Measurements from ENCODE around the gene RABEP2. TPM values are rescaled to one million over a fixed set of nuclear protein-coding genes. Genes with fewer than 3 reads are reported as not detected.
A peak's percentile ranks its signal among the peaks of the same experiment; 100 is the strongest.

Gene RABEP2
- total RNA-seq, 2 donors from 2014 or later, result 16.1 to 19.2 TPM

DNA sequence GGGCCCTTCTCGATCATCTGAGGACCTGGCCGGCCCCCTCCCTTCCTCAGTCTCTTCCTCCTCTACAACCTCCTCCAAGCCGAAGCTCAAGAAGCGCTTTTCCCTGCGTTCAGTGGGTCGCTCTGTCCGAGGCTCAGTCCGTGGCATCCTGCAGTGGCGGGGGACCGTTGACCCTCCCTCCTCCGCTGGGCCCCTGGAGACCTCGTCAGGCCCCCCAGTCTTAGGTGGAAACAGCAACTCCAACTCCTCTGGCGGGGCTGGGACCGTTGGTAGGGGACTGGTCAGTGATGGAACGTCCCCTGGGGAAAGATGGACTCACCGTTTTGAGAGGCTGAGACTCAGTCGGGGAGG, 58.6 kb downstream of the RABEP2 start:
- peaks cover 32% of the 10 kb centered on the region for H3K36me3 Mint-ChIP-seq (ENCODE audit: low read depth)
- no peaks in the 10 kb centered on the region for H3K27me3 ChIP-seq (ENCODE audit: control insufficient read depth, insufficient read depth, low read length, poor library complexity, severe bottlenecking)
- 95 to 96% methylated on average over 4 to 17 of the region's 17 CpGs for WGBS, 2 experiments (ENCODE audit: insufficient coverage in 1 of 2, insufficient read length in 1 of 2)
- H3K4me1 ChIP-seq (ENCODE audit: control insufficient read depth, insufficient read depth, low read length), result peaks cover 7% of the 10 kb centered on the region
- H3K4me3 ChIP-seq (ENCODE audit: low read length), result no peak overlapping the region
- H3K27ac Mint-ChIP-seq, result peak overlapping the region; percentile 64
- H3K9ac ChIP-seq (ENCODE audit: extremely low read depth, low read length, poor library complexity, severe bottlenecking), result no peak overlapping the region
- H3K36me3 ChIP-seq (ENCODE audit: control insufficient read depth, insufficient read depth, low read length), result peaks cover 30% of the 10 kb centered on the region
- H3K4me1 Mint-ChIP-seq, result peaks cover 15% of the 10 kb centered on the region
- no peaks in the 10 kb centered on the region for H3K9me3 ChIP-seq (ENCODE audit: control insufficient read depth, low read length)
- H3K27me3 Mint-ChIP-seq (ENCODE audit: insufficient read depth), result no peaks in the 10 kb centered on the region
- TF ChIP-seq, protein P1, sequence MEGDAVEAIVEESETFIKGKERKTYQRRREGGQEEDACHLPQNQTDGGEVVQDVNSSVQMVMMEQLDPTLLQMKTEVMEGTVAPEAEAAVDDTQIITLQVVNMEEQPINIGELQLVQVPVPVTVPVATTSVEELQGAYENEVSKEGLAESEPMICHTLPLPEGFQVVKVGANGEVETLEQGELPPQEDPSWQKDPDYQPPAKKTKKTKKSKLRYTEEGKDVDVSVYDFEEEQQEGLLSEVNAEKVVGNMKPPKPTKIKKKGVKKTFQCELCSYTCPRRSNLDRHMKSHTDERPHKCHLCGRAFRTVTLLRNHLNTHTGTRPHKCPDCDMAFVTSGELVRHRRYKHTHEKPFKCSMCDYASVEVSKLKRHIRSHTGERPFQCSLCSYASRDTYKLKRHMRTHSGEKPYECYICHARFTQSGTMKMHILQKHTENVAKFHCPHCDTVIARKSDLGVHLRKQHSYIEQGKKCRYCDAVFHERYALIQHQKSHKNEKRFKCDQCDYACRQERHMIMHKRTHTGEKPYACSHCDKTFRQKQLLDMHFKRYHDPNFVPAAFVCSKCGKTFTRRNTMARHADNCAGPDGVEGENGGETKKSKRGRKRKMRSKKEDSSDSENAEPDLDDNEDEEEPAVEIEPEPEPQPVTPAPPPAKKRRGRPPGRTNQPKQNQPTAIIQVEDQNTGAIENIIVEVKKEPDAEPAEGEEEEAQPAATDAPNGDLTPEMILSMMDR (conservative IDR thresholded peaks at IDR 0.05), result no peak
- H3K4me3 Mint-ChIP-seq, result no peak overlapping the region
- no peak overlapping the region for H3K27ac ChIP-seq (ENCODE audit: low read depth, low read length)
- H3K9me3 Mint-ChIP-seq, result no peaks in the 10 kb centered on the region
- no peak for DNase-seq

DNA sequence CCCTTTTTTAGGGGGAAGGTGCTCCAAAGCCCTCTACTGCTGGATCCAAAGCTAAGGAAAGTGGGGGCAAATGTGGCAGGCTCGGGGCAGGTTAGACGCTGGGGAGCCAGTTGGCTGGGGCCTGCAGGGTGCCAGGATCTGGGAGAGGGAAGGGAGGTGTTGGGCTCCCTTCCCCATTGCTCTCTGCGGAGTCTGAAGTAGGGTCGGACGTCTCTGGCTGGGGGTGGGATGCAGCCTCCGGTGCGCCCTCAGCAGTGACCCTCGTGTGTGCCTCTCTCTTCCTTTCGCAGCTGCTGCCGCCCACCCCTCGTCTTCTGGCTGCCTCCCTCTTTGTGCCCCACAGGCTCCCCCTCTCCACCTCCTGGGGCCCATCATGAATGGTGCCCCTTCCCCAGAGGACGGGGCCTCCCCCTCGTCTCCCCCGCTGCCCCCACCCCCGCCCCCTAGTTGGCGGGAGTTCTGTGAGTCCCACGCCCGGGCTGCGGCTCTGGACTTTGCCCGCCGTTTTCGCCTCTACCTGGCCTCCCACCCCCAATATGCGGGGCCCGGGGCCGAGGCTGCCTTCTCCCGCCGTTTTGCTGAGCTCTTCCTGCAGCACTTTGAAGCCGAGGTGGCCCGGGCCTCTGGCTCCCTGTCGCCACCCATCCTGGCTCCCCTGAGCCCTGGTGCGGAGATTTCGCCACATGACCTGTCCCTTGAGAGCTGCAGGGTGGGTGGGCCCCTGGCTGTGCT, 59.1 kb downstream of the RABEP2 start:
- Mint-ChIP-seq H3K4me3 (no peak overlapping the region), H3K9me3 (no peaks in the 10 kb centered on the region), H3K36me3 (ENCODE audit: low read depth) (peaks cover 32% of the 10 kb centered on the region), H3K4me1 (peaks cover 15% of the 10 kb centered on the region), H3K27ac (peak overlapping the region; percentile 64), H3K27me3 (ENCODE audit: insufficient read depth) (no peaks in the 10 kb centered on the region)
- no peak overlapping the region for H3K27ac ChIP-seq (ENCODE audit: low read depth, low read length)
- no peaks in the 10 kb centered on the region for H3K9me3 ChIP-seq (ENCODE audit: control insufficient read depth, low read length)
- WGBS, 2 experiments (ENCODE audit: insufficient coverage in 1 of 2, insufficient read length in 1 of 2), result 90 to 93% methylated on average over 15 to 28 of the region's 32 CpGs
- peak overlapping the region; percentile 95 for H3K4me3 ChIP-seq (ENCODE audit: low read length)
- H3K4me1 ChIP-seq (ENCODE audit: control insufficient read depth, insufficient read depth, low read length), result peaks cover 7% of the 10 kb centered on the region
- TF ChIP-seq, protein P1 (conservative IDR thresholded peaks at IDR 0.05), result no peak
- H3K36me3 ChIP-seq (ENCODE audit: control insufficient read depth, insufficient read depth, low read length), result peaks cover 28% of the 10 kb centered on the region
- H3K27me3 ChIP-seq (ENCODE audit: control insufficient read depth, insufficient read depth, low read length, poor library complexity, severe bottlenecking), result no peaks in the 10 kb centered on the region
- H3K9ac ChIP-seq (ENCODE audit: extremely low read depth, low read length, poor library complexity, severe bottlenecking), result no peak overlapping the region
- no peak for DNase-seq

DNA sequence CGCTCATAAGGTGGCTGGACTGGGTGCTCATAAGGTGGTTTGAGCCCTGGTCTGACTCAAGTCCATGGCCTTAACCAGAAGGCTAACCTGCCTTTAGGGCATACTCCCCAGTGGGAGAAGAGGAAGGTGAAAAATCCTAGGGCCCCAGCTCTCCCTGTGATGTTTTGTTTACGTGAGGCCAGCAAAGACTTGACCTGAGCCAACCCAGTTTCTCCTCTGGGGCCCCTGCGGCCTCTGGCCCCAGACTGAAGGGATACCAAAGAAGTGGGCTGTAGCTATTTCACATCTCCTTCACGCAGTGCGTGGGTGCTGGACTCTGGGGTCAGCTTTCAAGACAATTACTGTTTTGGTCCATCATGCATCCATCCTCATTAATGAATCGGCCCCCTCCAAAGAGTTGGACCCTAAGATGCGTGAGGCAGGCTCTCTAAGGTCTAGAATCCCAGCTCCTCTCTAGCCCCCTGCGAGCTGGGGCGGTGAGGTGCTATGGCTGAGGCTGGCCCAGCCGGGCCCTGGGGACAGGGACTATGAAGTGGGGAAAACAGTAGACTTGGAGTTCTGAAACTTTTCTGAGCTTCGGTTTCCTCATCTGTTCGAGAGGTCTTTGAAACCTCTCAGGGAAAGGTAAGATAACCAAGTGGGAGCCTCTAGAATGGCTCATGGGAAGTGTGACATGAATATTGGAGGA, 59.9 kb downstream of the RABEP2 start:
- peak overlapping the region; percentile 95 for H3K4me3 ChIP-seq (ENCODE audit: low read length)
- H3K4me3 Mint-ChIP-seq, result peak overlapping the region; percentile 90
- H3K27me3 Mint-ChIP-seq (ENCODE audit: insufficient read depth), result no peaks in the 10 kb centered on the region
- no peaks in the 10 kb centered on the region for H3K9me3 Mint-ChIP-seq
- TF ChIP-seq, protein P1 (conservative IDR thresholded peaks at IDR 0.05), result no peak
- H3K4me1 ChIP-seq (ENCODE audit: control insufficient read depth, insufficient read depth, low read length), result peaks cover 7% of the 10 kb centered on the region
- peak overlapping the region; percentile 90 for H3K9ac ChIP-seq (ENCODE audit: extremely low read depth, low read length, poor library complexity, severe bottlenecking)
- peaks cover 15% of the 10 kb centered on the region for H3K4me1 Mint-ChIP-seq
- H3K36me3 ChIP-seq (ENCODE audit: control insufficient read depth, insufficient read depth, low read length), result peaks cover 26% of the 10 kb centered on the region
- 93 to 94% methylated on average over 12 of the region's 12 CpGs for WGBS, 2 experiments (ENCODE audit: insufficient coverage in 1 of 2, insufficient read length in 1 of 2)
- H3K36me3 Mint-ChIP-seq (ENCODE audit: low read depth), result peaks cover 26% of the 10 kb centered on the region
- no peaks in the 10 kb centered on the region for H3K9me3 ChIP-seq (ENCODE audit: control insufficient read depth, low read length)
- no peaks in the 10 kb centered on the region for H3K27me3 ChIP-seq (ENCODE audit: control insufficient read depth, insufficient read depth, low read length, poor library complexity, severe bottlenecking)
- DNase-seq, result no peak
- no peak overlapping the region for H3K27ac ChIP-seq (ENCODE audit: low read depth, low read length)
- H3K27ac Mint-ChIP-seq, result peak overlapping the region; percentile 44

All from endodermal cell (in vitro differentiated cells).